ENCODE measurements around the gene PKN3. TPM values are rescaled to one million over a fixed set of nuclear protein-coding genes. Genes with fewer than 3 reads are reported as not detected.

Gene PKN3
- total RNA-seq = 10 to 100 TPM in 4 of 6 donors, 1 to 10 TPM in 2; 4.8 to 38.8 (median 14.0) TPM

DNA sequence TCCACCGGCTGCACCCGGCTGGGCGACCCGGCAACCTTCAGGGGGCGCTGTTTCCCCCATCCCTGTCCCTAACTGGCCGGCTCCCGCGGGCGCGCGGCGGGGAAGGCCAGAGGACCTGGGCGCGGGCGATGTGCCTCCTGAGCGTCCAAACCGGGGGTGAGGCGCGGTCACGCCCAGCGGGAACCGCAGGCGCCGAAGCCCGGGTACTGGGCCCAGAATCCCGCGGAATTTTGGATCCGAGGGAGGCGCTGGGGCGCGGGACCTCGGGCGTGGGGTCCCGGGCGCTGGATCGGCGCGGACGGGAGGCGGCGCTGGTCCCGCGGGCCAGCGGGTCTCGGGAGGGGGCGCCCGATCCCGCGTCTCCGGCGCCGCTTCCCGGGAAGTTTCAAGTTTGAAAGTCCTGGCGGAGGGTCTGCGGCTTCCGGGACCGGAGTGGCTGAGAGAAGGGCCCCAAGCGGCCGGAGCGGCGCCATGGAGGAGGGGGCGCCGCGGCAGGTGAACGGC, at the start of gene PKN3:
Gene PKN3 (plus strand): TSS at position 59 of the 504 bp plus-strand sequence. CDS start 413 bp downstream, at position 472.
- WGBS, 2 donors = 0% methylated on average over 8 of the region's 65 CpGs; no CpG with 5 or more reads in 1 of the 2 donors
- Histone ChIP-seq H3K4me1 (peaks cover 3 to 26% (median 18%) of the 10 kb centered on the region in 4 donors), H3K9me3 (no peaks in the 10 kb centered on the region), H3K27me3 (no peaks in the 10 kb centered on the region), H3K36me3 (peaks cover 0 to 11% (median 4%) of the 10 kb centered on the region in 4 donors), H3K4me3 (peak within 1 kb of the TSS; percentile 75 to 86 (median 84)), H3K27ac (peak within 1 kb of the TSS; percentile 84 to 93 (median 88))
- no peak for TF ChIP-seq EP300 (IDR thresholded peaks at IDR 0.05)
- TF ChIP-seq POLR2A (IDR thresholded peaks at IDR 0.05) = peak in 2 of 4 donors; percentile 13 to 46
- peak in 1 of 2 donors; percentile 12 for TF ChIP-seq POLR2AphosphoS5 (IDR thresholded peaks at IDR 0.05)
- TF ChIP-seq, protein P1, sequence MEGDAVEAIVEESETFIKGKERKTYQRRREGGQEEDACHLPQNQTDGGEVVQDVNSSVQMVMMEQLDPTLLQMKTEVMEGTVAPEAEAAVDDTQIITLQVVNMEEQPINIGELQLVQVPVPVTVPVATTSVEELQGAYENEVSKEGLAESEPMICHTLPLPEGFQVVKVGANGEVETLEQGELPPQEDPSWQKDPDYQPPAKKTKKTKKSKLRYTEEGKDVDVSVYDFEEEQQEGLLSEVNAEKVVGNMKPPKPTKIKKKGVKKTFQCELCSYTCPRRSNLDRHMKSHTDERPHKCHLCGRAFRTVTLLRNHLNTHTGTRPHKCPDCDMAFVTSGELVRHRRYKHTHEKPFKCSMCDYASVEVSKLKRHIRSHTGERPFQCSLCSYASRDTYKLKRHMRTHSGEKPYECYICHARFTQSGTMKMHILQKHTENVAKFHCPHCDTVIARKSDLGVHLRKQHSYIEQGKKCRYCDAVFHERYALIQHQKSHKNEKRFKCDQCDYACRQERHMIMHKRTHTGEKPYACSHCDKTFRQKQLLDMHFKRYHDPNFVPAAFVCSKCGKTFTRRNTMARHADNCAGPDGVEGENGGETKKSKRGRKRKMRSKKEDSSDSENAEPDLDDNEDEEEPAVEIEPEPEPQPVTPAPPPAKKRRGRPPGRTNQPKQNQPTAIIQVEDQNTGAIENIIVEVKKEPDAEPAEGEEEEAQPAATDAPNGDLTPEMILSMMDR (IDR thresholded peaks at IDR 0.05) = peak; percentile 85 to 96 (median 94)
- ATAC-seq (ENCODE audit: low FRiP score in 2 of 2) (peak; percentile 91 to 94), DNase-seq (peak; percentile 85 to 96)

DNA sequence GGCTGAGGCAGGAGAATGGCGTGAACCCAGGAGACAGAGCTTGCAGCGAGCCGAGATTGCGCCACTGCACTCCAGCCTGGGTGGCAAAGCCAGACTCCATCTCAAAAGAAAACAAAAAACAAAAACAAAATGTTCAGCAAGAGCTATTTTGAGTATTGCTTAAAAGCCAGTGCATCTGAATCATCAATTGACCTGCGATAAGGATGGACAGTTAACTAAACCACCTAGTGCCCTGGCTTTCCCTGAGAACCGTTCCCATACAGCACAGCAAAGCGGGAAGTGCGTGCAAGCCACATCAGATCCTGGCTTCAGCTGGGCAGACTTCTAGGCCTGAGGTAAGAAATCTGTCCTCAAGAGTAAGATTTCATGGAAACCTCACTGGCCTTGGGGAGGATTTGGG, 48.4 kb upstream of the PKN3 start:
- H3K4me1 ChIP-seq = peaks cover 6 to 15% (median 10%) of the 10 kb centered on the region in 4 donors
- 95% methylated on average over 8 of the region's 8 CpGs for WGBS, 2 donors
- H3K27me3 ChIP-seq = no peaks in the 10 kb centered on the region

DNA sequence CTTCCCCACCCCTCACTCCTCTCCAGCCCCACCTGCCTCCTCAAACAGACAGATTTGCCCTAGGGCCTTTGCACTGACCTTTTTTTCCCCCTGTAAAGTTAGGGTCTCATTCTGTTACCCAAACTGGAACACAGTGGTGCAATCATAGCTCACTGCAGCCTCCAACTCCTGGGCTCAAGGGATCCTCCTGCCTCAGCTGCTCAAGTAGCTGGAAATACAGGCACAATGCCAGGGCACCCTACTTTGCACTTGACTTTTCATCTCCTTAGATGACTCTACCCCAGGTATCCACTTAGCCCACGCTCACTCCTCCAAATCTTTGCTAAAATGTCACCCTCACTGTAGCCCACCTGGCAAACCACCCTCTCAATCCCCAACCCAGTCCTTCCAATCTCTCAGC, 47.8 kb upstream of the PKN3 start:
- Histone ChIP-seq H3K27me3 (no peaks in the 10 kb centered on the region), H3K27ac (no peak overlapping the region), H3K36me3 (no peaks in the 10 kb centered on the region), H3K4me1 (peaks cover 6 to 15% (median 10%) of the 10 kb centered on the region in 4 donors), H3K9me3 (no peaks in the 10 kb centered on the region), H3K4me3 (no peak overlapping the region)
- ATAC-seq (ENCODE audit: low FRiP score in 2 of 2) (no peak), DNase-seq (no peak)
- TF ChIP-seq EP300 (IDR thresholded peaks at IDR 0.05) (no peak), POLR2A (IDR thresholded peaks at IDR 0.05) (no peak), POLR2AphosphoS5 (IDR thresholded peaks at IDR 0.05) (no peak)
- TF ChIP-seq, protein P1 (IDR thresholded peaks at IDR 0.05) = no peak
- 94 to 96% methylated on average over 1 of the region's 1 CpG for WGBS, 2 donors

More for the DNA sequence above, 48.4 kb upstream of the PKN3 start:
- Histone ChIP-seq H3K9me3 (no peaks in the 10 kb centered on the region), H3K27ac (no peak overlapping the region), H3K4me3 (no peak overlapping the region), H3K36me3 (no peaks in the 10 kb centered on the region)
- TF ChIP-seq POLR2AphosphoS5 (IDR thresholded peaks at IDR 0.05) = no peak
- TF ChIP-seq EP300 (IDR thresholded peaks at IDR 0.05) = no peak
- TF ChIP-seq POLR2A (IDR thresholded peaks at IDR 0.05) = no peak
- TF ChIP-seq, protein P1 (IDR thresholded peaks at IDR 0.05) = no peak
- DNase-seq (no peak), ATAC-seq (ENCODE audit: low FRiP score in 2 of 2) (no peak)

DNA sequence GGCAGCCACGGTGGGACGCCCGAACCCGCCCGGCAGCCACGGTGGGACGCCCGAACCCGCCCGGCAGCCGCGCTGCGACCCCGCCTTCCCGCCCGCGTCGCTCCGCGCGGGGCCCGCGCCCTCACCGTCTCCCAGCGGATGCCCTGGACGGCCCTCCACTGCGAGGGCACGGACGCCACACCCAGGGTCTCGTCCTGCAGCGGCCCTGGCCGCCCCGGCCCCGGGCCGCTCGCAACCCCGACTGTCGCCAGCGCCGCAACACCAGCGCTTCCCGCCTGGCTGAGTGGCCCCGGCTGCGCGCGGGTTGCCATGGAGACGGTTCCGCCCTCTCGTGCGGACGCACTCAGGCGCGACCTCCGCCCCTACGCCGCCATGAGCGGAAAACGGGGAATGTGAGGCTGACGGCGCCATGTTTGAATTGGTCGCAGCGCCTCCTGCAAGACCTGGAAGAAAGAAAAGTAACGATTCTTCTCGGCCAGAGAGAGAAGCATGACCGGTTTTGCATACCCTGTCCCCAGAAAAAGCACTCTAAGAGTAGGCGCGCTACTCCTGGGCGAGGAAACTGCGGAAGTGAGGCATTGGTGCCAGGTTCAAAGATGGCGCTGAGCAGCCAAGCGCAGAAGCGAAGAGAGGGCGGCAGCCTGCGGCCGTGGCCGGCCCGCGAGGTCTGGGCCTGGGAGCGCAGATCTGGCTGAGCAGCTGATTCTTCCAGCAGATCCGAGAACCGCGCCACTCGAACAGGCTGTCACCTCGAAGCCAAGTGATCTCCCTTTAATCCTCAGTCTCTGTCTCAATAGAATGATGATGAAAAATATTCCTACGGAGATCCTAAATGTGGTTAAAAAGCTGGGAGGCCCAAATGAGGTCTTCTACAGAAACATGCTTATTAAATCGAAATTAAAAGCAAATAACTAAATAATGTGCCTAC, 45.6 kb upstream of the PKN3 start, which contains the start of gene DYNC2I2:
Gene DYNC2I2 (minus strand): TSS at position 432 of the 928 bp plus-strand sequence. CDS start 121 bp downstream, at position 311.
- H3K4me1 ChIP-seq = peaks cover 6 to 15% (median 10%) of the 10 kb centered on the region in 4 donors
- DNase-seq = peak; percentile 96 to 99
- no peaks in the 10 kb centered on the region for H3K36me3 ChIP-seq
- WGBS, 2 donors = 1% methylated on average over 47 to 67 of the region's 86 CpGs
- no peaks in the 10 kb centered on the region for H3K27me3 ChIP-seq
- ATAC-seq (ENCODE audit: low FRiP score in 2 of 2) = peak; percentile 96 to 99
- H3K27ac ChIP-seq = peak within 1 kb of the TSS; percentile 97 to 99 (median 98)
- no peaks in the 10 kb centered on the region for H3K9me3 ChIP-seq
- H3K4me3 ChIP-seq = peak within 1 kb of the TSS; percentile 78 to 95 (median 84)
- peak; percentile 76 to 82 for TF ChIP-seq POLR2AphosphoS5 (IDR thresholded peaks at IDR 0.05)
- TF ChIP-seq, protein P1 (IDR thresholded peaks at IDR 0.05) = peak in 2 of 6 experiments; percentile 17 to 33
- peak in 3 of 4 donors; percentile 23 to 81 (median 51) for TF ChIP-seq POLR2A (IDR thresholded peaks at IDR 0.05)
- TF ChIP-seq EP300 (IDR thresholded peaks at IDR 0.05) = peak in 1 of 4 donors; percentile 40

All from upper lobe of left lung (tissue), 6 donors.